SU-DHL-6 (cell line): Measurements from ENCODE around the gene CEP192.

Experiments used
- H2AFZ ChIP-seq: fragments of 200-600 bp; sonication (generic); 2 replicates; pipeline ENCODE4 v1.6.1; 2014; ENCODE audit warnings: low read depth, mild to moderate bottlenecking, moderate library complexity, mixed read lengths, antibody characterized with exemption, low read length; ENCODE audit not compliant: severe bottlenecking
- H3F3A ChIP-seq: fragments of 200-600 bp; shearing (Covaris generic); 2 replicates; pipeline ENCODE4 v1.6.0; 2016; ENCODE audit warnings: antibody characterized with exemption, mild to moderate bottlenecking; ENCODE audit not compliant: insufficient read depth
- H3K27ac ChIP-seq: fragments of 200-600 bp; sonication (generic); 2 replicates; pipeline ENCODE4 v1.5.1; 2016; ENCODE audit warnings: low read depth, mild to moderate bottlenecking, low read length, moderate library complexity, mixed read lengths
- H3K27me3 ChIP-seq: fragments of 200-600 bp; sonication (generic), shearing (Covaris generic); 2 replicates; pipeline ENCODE4 v1.6.0; 2014; ENCODE audit warnings: mild to moderate bottlenecking, low read length
- H3K36me3 ChIP-seq: fragments of 200-600 bp; sonication (generic); 2 replicates; pipeline ENCODE4 v1.6.1; 2014; ENCODE audit warnings: mild to moderate bottlenecking, low read length, mixed read lengths
- H3K4me2 ChIP-seq: fragments of 300-600, 200-600 bp; shearing (Covaris generic), sonication (generic); 2 replicates; pipeline ENCODE4 v1.6.0; 2014; ENCODE audit warnings: low read length, low read depth, mild to moderate bottlenecking; ENCODE audit not compliant: poor library complexity, severe bottlenecking
- H3K4me3 ChIP-seq: fragments of 200-600 bp; sonication (generic); 2 replicates; pipeline ENCODE4 v1.5.1; 2014; ENCODE audit warnings: antibody characterized with exemption, low read length, mild to moderate bottlenecking, mixed read lengths; ENCODE audit not compliant: insufficient read depth, poor library complexity, severe bottlenecking
- H3K79me2 ChIP-seq: fragments of 200-600 bp; sonication (generic); 2 replicates; pipeline ENCODE4 v1.6.1; 2014; ENCODE audit warnings: mild to moderate bottlenecking, low read length, moderate library complexity; ENCODE audit not compliant: insufficient read depth
- H3K9ac ChIP-seq: fragments of 200-600 bp; sonication (generic); 2 replicates; pipeline ENCODE4 v1.7.0; 2014; ENCODE audit warnings: mild to moderate bottlenecking, low read length
- H3K9me2 ChIP-seq: fragments of 200-600 bp; sonication (generic); replicated peaks from 2 replicates; pipeline ENCODE4 v1.6.1; 2014; ENCODE audit warnings: low read length; ENCODE audit not compliant: insufficient read depth
- H3K9me3 ChIP-seq: fragments of 200-600 bp; sonication (generic); 2 replicates; pipeline ENCODE4 v1.6.1; 2014; ENCODE audit warnings: low read length, mixed read lengths; ENCODE audit not compliant: insufficient read depth
- H4K20me1 ChIP-seq: fragments of 200-600 bp; sonication (generic); 2 replicates; pipeline ENCODE4 v1.6.1; 2014; ENCODE audit warnings: low read depth, mild to moderate bottlenecking, antibody characterized with exemption, low read length, moderate library complexity, mixed read lengths
- EZH2phosphoT487 ChIP-seq: fragments of 200-600 bp; sonication (generic), shearing (Covaris generic); conservative IDR thresholded peaks from 2 replicates; pipeline ENCODE4 v1.6.1; 2018; ENCODE audit warnings: mild to moderate bottlenecking, antibody characterized with exemption, low read length, moderate library complexity, mixed read lengths
- TF ChIP-seq, protein P1 (sequence below): fragments of 200-600 bp; sonication (generic); IDR thresholded peaks from one replicate; pipeline ENCODE4 v1.5.1; 2017; ENCODE audit warnings: antibody characterized with exemption, mild to moderate bottlenecking, low read length, moderate library complexity; ENCODE audit not compliant: insufficient read depth, poor library complexity, severe bottlenecking

CEP192 gene

DNA sequence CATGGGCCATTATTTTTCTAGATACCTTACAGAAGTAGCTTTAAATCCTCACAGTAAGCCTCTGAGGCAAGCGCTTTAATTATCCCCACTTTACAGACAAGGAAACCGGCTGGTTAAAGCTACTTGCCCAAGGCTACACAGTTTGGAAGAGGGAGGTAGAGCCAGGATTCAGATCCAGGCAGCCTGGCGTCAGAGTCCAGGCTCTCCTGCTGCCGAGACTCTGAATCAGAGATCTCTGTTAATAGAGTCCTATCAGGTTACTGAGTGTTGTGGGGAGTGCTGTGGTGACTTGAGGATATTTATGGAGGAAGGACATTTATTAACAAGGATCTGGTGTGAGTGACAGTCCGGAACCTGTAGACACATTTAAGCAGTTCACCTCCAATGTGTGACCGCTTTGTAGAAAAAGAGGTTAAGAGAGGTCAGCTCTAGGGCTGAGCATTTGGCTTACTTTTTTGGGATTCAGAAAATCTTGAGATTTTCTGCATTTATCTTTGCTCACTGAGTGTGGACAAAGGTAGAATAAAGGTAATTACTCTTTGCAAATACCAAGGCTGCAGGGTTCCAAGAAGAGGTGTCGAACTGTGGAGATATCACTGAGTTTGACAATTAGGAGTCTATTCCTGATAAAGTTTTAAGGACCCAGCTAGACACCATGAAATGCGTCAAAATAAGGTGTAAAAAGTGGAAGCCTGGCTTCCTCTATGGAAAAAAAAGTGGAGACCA lies 1.6 kb upstream of the CEP192 start:
- Histone ChIP-seq H2AFZ (no peak overlapping the region), H3K27me3 (no peaks in the 10 kb centered on the region), H3F3A (peaks cover 26% of the 10 kb centered on the region), H3K9ac (no peak overlapping the region), H3K9me3 (no peaks in the 10 kb centered on the region), H3K79me2 (peaks cover 33% of the 10 kb centered on the region), H4K20me1 (peaks cover 20% of the 10 kb centered on the region), H3K4me3 (no peak overlapping the region), H3K9me2 (no peaks in the 10 kb centered on the region), H3K27ac (no peak overlapping the region), H3K4me2 (no peak overlapping the region), H3K36me3 (peaks cover 14% of the 10 kb centered on the region; the same call in 1 of the 2 replicates)
- TF ChIP-seq EZH2phosphoT487, result no peak
- TF ChIP-seq, protein P1, sequence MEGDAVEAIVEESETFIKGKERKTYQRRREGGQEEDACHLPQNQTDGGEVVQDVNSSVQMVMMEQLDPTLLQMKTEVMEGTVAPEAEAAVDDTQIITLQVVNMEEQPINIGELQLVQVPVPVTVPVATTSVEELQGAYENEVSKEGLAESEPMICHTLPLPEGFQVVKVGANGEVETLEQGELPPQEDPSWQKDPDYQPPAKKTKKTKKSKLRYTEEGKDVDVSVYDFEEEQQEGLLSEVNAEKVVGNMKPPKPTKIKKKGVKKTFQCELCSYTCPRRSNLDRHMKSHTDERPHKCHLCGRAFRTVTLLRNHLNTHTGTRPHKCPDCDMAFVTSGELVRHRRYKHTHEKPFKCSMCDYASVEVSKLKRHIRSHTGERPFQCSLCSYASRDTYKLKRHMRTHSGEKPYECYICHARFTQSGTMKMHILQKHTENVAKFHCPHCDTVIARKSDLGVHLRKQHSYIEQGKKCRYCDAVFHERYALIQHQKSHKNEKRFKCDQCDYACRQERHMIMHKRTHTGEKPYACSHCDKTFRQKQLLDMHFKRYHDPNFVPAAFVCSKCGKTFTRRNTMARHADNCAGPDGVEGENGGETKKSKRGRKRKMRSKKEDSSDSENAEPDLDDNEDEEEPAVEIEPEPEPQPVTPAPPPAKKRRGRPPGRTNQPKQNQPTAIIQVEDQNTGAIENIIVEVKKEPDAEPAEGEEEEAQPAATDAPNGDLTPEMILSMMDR, result no peak

DNA sequence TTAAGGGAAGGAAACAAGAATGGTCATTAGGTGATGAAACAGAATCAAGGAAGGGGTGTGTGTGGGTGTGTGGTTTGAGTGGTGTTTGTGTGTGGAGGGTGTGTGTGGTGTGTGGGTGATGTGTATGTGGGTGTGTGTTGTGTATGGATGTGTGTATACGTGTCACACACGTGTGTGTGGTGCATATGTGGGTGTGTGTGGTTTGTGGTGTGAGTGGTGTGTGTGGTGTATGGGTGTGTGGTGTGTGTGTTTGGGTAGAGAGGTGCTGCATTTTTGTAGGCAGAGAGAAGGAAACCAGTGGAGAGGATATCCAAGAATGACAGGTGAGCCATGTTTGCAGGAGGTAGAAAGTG lies 1.1 kb upstream of the CEP192 start:
- TF ChIP-seq, protein P1, result no peak
- H3K27ac ChIP-seq, result peak overlapping the region; percentile 87; the same call in 1 of the 2 replicates
- no peak overlapping the region for H2AFZ ChIP-seq
- H4K20me1 ChIP-seq, result peaks cover 22% of the 10 kb centered on the region
- H3K36me3 ChIP-seq, result peaks cover 9% of the 10 kb centered on the region; the same call in 1 of the 2 replicates
- peak overlapping the region; percentile 91 for H3K4me2 ChIP-seq
- H3K9ac ChIP-seq, result peak overlapping the region; percentile 94
- no peaks in the 10 kb centered on the region for H3K9me3 ChIP-seq
- no peaks in the 10 kb centered on the region for H3K9me2 ChIP-seq
- H3K79me2 ChIP-seq, result peaks cover 38% of the 10 kb centered on the region
- no peaks in the 10 kb centered on the region for H3K27me3 ChIP-seq
- peaks cover 26% of the 10 kb centered on the region for H3F3A ChIP-seq
- H3K4me3 ChIP-seq, result peak overlapping the region; percentile 86

DNA sequence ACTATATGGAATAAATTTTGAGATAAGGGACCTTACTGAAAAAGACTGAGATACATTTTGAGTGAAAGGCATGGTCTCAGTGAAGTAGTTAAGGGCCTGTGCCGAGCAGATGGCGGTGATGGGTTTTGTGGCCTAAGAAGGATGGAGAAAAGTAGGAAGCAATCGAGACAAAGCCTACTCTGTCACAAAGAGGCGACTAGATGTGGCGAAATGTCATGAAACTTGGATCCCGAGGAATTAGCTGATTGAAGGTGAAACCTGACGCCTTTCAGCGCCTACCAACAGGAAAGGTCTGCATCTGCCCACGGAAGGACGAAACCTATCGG lies 558 bp upstream of the CEP192 start:
- H4K20me1 ChIP-seq, result peaks cover 22% of the 10 kb centered on the region
- H3K4me2 ChIP-seq, result peak overlapping the region; percentile 91
- peak overlapping the region; percentile 22 for H2AFZ ChIP-seq
- TF ChIP-seq, protein P1, result no peak
- TF ChIP-seq EZH2phosphoT487, result no peak
- H3F3A ChIP-seq, result peaks cover 25% of the 10 kb centered on the region
- peak overlapping the region; percentile 94 for H3K9ac ChIP-seq
- H3K79me2 ChIP-seq, result peaks cover 43% of the 10 kb centered on the region
- H3K27ac ChIP-seq, result peak overlapping the region; percentile 87
- H3K9me2 ChIP-seq, result no peaks in the 10 kb centered on the region
- 0 out of 2 replicates have a peak, but pooled peaks cover 6% of the 10 kb centered on the region for H3K36me3 ChIP-seq
- H3K27me3 ChIP-seq, result no peaks in the 10 kb centered on the region
- peak overlapping the region; percentile 86 for H3K4me3 ChIP-seq
- no peaks in the 10 kb centered on the region for H3K9me3 ChIP-seq
